WTC11 (cell line): ENCODE data around the gene CD276. TPM values are rescaled to one million over a fixed set of nuclear protein-coding genes. Genes with fewer than 3 reads are reported as not detected.

Source experiments
- ATAC-seq: fragments of 200-7000 bp; cut with Tn5 transposase; 2 replicates; pipeline ENCODE4 v1.10.0; 2021; ENCODE audit warnings: mild to moderate bottlenecking, moderate library complexity
- CTCF ChIA-PET: fragments of 300-600 bp; sonication (Branson Sonifier 250); formaldehyde crosslinking; loops from one replicate; lab custom pipeline; 2021; ENCODE audit warnings: antibody characterized with exemption; lab: Charles Lee
- POLR2A ChIA-PET: fragments of 350-600 bp; sonication (Branson Sonifier 250); formaldehyde crosslinking; loops from one replicate; lab custom pipeline; 2021; ENCODE audit warnings: antibody characterized with exemption; lab: Charles Lee
- DNase-seq: peaks from one replicate; pipeline ENCODE4 v3.0.0; 2021; ENCODE audit warnings: low spot score
- H3K27ac Mint-ChIP-seq: 2 replicates; pipeline ENCODE4 v1.8.0; 2021; ENCODE audit warnings: mixed read lengths
- H3K27me3 Mint-ChIP-seq: 2 replicates; pipeline ENCODE4 v1.8.0; 2021; ENCODE audit warnings: low read depth, mild to moderate bottlenecking, moderate library complexity, mixed read lengths
- H3K36me3 Mint-ChIP-seq: 2 replicates; pipeline ENCODE4 v1.8.0; 2021; ENCODE audit warnings: mixed read lengths
- H3K4me1 Mint-ChIP-seq: 2 replicates; pipeline ENCODE4 v1.8.0; 2022; ENCODE audit warnings: mixed read lengths
- H3K4me3 Mint-ChIP-seq: 2 replicates; pipeline ENCODE4 v1.8.0; 2021; ENCODE audit warnings: mild to moderate bottlenecking, moderate library complexity, mixed read lengths
- H3K9me3 Mint-ChIP-seq: 2 replicates; pipeline ENCODE4 v1.8.0; 2021; ENCODE audit warnings: mixed read lengths
- ATF3 ChIP-seq: sonication (generic); formaldehyde crosslinking; conservative IDR thresholded peaks from 2 replicates; pipeline ENCODE4 v1.8.1; 2022; ENCODE audit warnings: mild to moderate bottlenecking, missing genetic modification reagents
- CBFB ChIP-seq: sonication (generic); formaldehyde crosslinking; IDR thresholded peaks from 2 replicates; pipeline ENCODE4 v1.8.1; 2022; ENCODE audit warnings: mild to moderate bottlenecking, low read depth, missing genetic modification reagents
- E2F1 ChIP-seq: sonication (generic); formaldehyde crosslinking; IDR thresholded peaks from 2 replicates; pipeline ENCODE4 v1.8.0; 2022; ENCODE audit warnings: mild to moderate bottlenecking, missing genetic modification reagents
- E2F4 ChIP-seq: sonication (generic); formaldehyde crosslinking; IDR thresholded peaks from 2 replicates; pipeline ENCODE4 v1.8.1; 2022; ENCODE audit warnings: low read depth, mild to moderate bottlenecking, moderate library complexity, missing genetic modification reagents, borderline replicate concordance
- ESRRA ChIP-seq: sonication (generic); formaldehyde crosslinking; IDR thresholded peaks from 2 replicates; pipeline ENCODE4 v1.8.1; 2022; ENCODE audit warnings: mild to moderate bottlenecking, missing genetic modification reagents, borderline replicate concordance
- GABPB1 ChIP-seq: sonication (generic); formaldehyde crosslinking; IDR thresholded peaks from 2 replicates; pipeline ENCODE4 v1.8.1; 2023; ENCODE audit warnings: mild to moderate bottlenecking, missing genetic modification reagents
- OVOL2 ChIP-seq: fragments of 250-450 bp; sonication (Bioruptor Pico); IDR thresholded peaks from 2 replicates; pipeline ENCODE4 v1.9.0; 2021; ENCODE audit warnings: mild to moderate bottlenecking, borderline replicate concordance
- TEAD1 ChIP-seq: sonication (generic); formaldehyde crosslinking; IDR thresholded peaks from 2 replicates; pipeline ENCODE4 v1.8.0; 2022; ENCODE audit warnings: mild to moderate bottlenecking, missing genetic modification reagents
- ZBTB21 ChIP-seq: sonication (generic); formaldehyde crosslinking; IDR thresholded peaks from 2 replicates; pipeline ENCODE4 v1.8.1; 2023; ENCODE audit warnings: mild to moderate bottlenecking, missing genetic modification reagents, borderline replicate concordance
- ZNF281 ChIP-seq: sonication (generic); formaldehyde crosslinking; IDR thresholded peaks from 2 replicates; pipeline ENCODE4 v1.8.0; 2023; ENCODE audit warnings: mild to moderate bottlenecking, missing genetic modification reagents
- ZNF317 ChIP-seq: sonication (generic); formaldehyde crosslinking; IDR thresholded peaks from 2 replicates; pipeline ENCODE4 v1.8.1; 2023; ENCODE audit warnings: low read depth, mild to moderate bottlenecking, moderate library complexity, missing genetic modification reagents, borderline replicate concordance
- ZNF416 ChIP-seq: fragments of 250-450 bp; sonication (Bioruptor Pico); IDR thresholded peaks from 2 replicates; pipeline ENCODE4 v1.9.0; 2021; ENCODE audit warnings: mild to moderate bottlenecking, inconsistent platforms
- ZNF671 ChIP-seq: fragments of 250-450 bp; sonication (Bioruptor Pico); IDR thresholded peaks from 2 replicates; pipeline ENCODE4 v1.8.0; 2021; ENCODE audit warnings: mild to moderate bottlenecking
- total RNA-seq: library from RNA; stranded (reverse); gene quantifications from 3 replicates; pipeline ENCODE4 v1.2.3, GENCODE V29; 2021
- TF ChIP-seq, protein P1 (sequence below): sonication (generic); formaldehyde crosslinking; IDR thresholded peaks from 2 replicates; pipeline ENCODE4 v1.8.1; 2022; ENCODE audit warnings: missing genetic modification reagents, borderline replicate concordance
- TF ChIP-seq, protein P2 (sequence below): sonication (generic); formaldehyde crosslinking; IDR thresholded peaks from 2 replicates; pipeline ENCODE4 v1.8.0; 2022; ENCODE audit warnings: mild to moderate bottlenecking, missing genetic modification reagents

The CD276 gene
- total RNA-seq, 1 experiment from 2014 or later = 153 TPM

DNA sequence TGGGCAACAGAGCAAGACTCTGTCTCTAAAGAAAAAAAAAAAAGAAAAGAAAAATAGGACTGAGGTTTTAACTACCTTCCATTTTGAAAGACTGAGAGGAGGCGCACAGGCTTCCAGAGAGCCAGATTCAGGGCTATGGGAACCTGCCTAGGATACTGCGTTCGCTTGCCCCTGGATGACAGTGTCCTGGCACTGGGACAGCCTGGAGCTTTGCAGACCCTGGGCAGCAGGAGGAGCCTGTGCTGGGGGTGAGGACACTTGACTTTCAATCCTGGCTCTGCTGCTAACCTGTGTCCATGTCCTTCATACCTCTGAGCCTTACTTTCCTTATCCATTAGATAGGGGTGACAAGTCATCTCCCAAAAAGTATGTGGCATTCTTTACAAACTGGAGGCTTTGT lies 31.2 kb downstream of the CD276 start (continued):
- TF ChIP-seq ZNF281 (CRISPR knock-in tag) = no peak
- TF ChIP-seq, protein P1, sequence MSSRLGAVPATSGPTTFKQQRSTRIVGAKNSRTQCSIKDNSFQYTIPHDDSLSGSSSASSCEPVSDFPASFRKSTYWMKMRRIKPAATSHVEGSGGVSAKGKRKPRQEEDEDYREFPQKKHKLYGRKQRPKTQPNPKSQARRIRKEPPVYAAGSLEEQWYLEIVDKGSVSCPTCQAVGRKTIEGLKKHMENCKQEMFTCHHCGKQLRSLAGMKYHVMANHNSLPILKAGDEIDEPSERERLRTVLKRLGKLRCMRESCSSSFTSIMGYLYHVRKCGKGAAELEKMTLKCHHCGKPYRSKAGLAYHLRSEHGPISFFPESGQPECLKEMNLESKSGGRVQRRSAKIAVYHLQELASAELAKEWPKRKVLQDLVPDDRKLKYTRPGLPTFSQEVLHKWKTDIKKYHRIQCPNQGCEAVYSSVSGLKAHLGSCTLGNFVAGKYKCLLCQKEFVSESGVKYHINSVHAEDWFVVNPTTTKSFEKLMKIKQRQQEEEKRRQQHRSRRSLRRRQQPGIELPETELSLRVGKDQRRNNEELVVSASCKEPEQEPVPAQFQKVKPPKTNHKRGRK (CRISPR knock-in tag) = no peak
- no peak for TF ChIP-seq ESRRA (CRISPR knock-in tag)
- TF ChIP-seq ZNF317 (CRISPR knock-in tag) = no peak
- TF ChIP-seq, all 79 proteins: peak for 0

DNA sequence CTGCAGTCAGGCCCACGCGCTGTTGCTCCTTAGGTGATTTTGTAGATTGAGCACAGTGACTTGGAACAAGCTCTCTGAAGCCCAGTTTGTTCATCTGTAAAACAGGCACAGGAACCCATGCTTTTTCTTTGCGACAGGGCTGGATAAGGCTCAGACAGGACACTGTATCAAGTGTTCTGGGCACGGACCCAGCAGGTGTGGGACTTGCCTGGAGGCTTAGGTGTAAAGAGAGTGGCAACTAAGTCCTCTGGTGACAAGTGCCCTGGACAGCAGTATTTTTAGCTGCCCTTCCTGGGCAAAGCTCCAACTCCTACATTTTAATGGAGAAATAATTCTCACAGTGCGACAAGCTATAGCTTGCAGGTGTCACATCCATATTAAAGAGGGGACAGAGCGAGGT lies 32.2 kb downstream of the CD276 start:
- no peak for DNase-seq
- H3K4me1 Mint-ChIP-seq = no peaks in the 10 kb centered on the region
- ChIA-PET POLR2A (no interaction called here), CTCF (interaction anchor here (1.3 to 8.6 kb wide), 6 partner anchors 12 to 151 kb away, joined by 3 to 66 read pairs (median 4); no protein-coding TSS in a partner anchor)
- H3K9me3 Mint-ChIP-seq = no peaks in the 10 kb centered on the region
- no peak for ATAC-seq
- no peak overlapping the region for H3K4me3 Mint-ChIP-seq
- H3K27ac Mint-ChIP-seq = no peak overlapping the region
- H3K36me3 Mint-ChIP-seq = peaks cover 21% of the 10 kb centered on the region
- no peak for TF ChIP-seq ZNF671 (CRISPR knock-in tag)
- no peak for TF ChIP-seq CBFB
- no peak for TF ChIP-seq ATF3
- no peak for TF ChIP-seq GABPB1 (CRISPR knock-in tag)
- no peak for TF ChIP-seq ZBTB21 (CRISPR knock-in tag)
- H3K27me3 Mint-ChIP-seq = no peaks in the 10 kb centered on the region; the same call in 1 of the 2 replicates

GRCh38 chr15:73717206-73717605 lies 33.0 kb downstream of the CD276 start:
- TF ChIP-seq TEAD1 (CRISPR knock-in tag) (no peak), ZNF416 (CRISPR knock-in tag) (no peak), E2F1 (CRISPR knock-in tag) (no peak), E2F4 (no peak), OVOL2 (CRISPR knock-in tag) (no peak)
- TF ChIP-seq, protein P2, sequence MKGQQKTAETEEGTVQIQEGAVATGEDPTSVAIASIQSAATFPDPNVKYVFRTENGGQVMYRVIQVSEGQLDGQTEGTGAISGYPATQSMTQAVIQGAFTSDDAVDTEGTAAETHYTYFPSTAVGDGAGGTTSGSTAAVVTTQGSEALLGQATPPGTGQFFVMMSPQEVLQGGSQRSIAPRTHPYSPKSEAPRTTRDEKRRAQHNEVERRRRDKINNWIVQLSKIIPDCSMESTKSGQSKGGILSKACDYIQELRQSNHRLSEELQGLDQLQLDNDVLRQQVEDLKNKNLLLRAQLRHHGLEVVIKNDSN (CRISPR knock-in tag) = no peak
- Mint-ChIP-seq H3K4me3 (no peak overlapping the region), H3K27ac (no peak overlapping the region), H3K9me3 (no peaks in the 10 kb centered on the region), H3K4me1 (no peaks in the 10 kb centered on the region), H3K36me3 (peaks cover 18% of the 10 kb centered on the region), H3K27me3 (no peaks in the 10 kb centered on the region; the same call in 1 of the 2 replicates)
- DNase-seq = no peak
- no peak for ATAC-seq
- ChIA-PET POLR2A (no interaction called here), CTCF (interaction anchor here (0.6 to 8.6 kb wide), 21 partner anchors 11 to 253 kb away, joined by 3 to 66 read pairs (median 4); partner anchors contain the start of gene INSYN1)
